ENCODE data around the gene DTX3. TPM values are rescaled to one million over a fixed set of nuclear protein-coding genes. Genes with fewer than 3 reads are reported as not detected.

Gene DTX3
- total RNA-seq, 1 donor from 2014 or later, result 18.3 TPM

- Histone ChIP-seq H3K9me3 (ENCODE audit: insufficient read depth, low read depth, low read length) (no peaks in the 10 kb centered on the region), H4K20me1 (ENCODE audit: insufficient read depth, low read length) (peaks cover 16% of the 10 kb centered on the region), H3K36me3 (ENCODE audit: insufficient read depth, low read length) (no peaks in the 10 kb centered on the region), H3K79me2 (ENCODE audit: insufficient read depth, low read length) (peaks cover 4% of the 10 kb centered on the region), H3K4me1 (ENCODE audit: insufficient read depth, low read length) (peaks cover 16% of the 10 kb centered on the region), H3K9ac (ENCODE audit: low read length) (peak within 1 kb of the TSS; percentile 71), H3K4me3 (ENCODE audit: insufficient read depth, low read depth, low read length) (peak within 1 kb of the TSS; percentile 71), H3K27me3 (ENCODE audit: insufficient read depth, low read length) (no peaks in the 10 kb centered on the region), H2AFZ (ENCODE audit: low read depth, low read length) (peak within 1 kb of the TSS; percentile 94), H3K4me2 (ENCODE audit: low read length) (peak within 1 kb of the TSS; percentile 96), H3K27ac (ENCODE audit: low read depth, low read length) (no peak within 1 kb of the TSS)
- peak; percentile 14 for DNase-seq (ENCODE audit: low read depth)
- Mint-ChIP-seq H3K36me3 (ENCODE audit: low read depth, unreplicated experiment) (peaks cover 11% of the 10 kb centered on the region), H3K27me3 (ENCODE audit: low read depth, unreplicated experiment) (no peaks in the 10 kb centered on the region), H3K4me1 (ENCODE audit: low read depth, unreplicated experiment) (peaks cover 12% of the 10 kb centered on the region), H3K9me3 (ENCODE audit: unreplicated experiment) (peaks cover 2% of the 10 kb centered on the region), H3K4me3 (ENCODE audit: unreplicated experiment) (peak within 1 kb of the TSS; percentile 96), H3K27ac (ENCODE audit: unreplicated experiment) (peak within 1 kb of the TSS; percentile 83)
- TF ChIP-seq CTCF (IDR thresholded peaks at IDR 0.05; ENCODE audit: insufficient read depth, low read depth, low read length), result no peak
- TF ChIP-seq EZH2 (IDR thresholded peaks at IDR 0.05; ENCODE audit: insufficient read depth, low read length), result no peak
- no peak for FAIRE-seq
These were observed 13.5 kb upstream of the DTX3 start, which contains the start of gene PIP4K2C for GRCh38 chr12:57590864-57591781. TSS of gene PIP4K2C (plus strand) at chr12:57591192. CDS start at chr12:57591290, 98 bp downstream.

- Mint-ChIP-seq H3K4me1 (ENCODE audit: low read depth, unreplicated experiment) (peaks cover 12% of the 10 kb centered on the region), H3K4me3 (ENCODE audit: unreplicated experiment) (peak overlapping the region; percentile 96), H3K9me3 (ENCODE audit: unreplicated experiment) (peaks cover 2% of the 10 kb centered on the region), H3K27me3 (ENCODE audit: low read depth, unreplicated experiment) (no peaks in the 10 kb centered on the region), H3K27ac (ENCODE audit: unreplicated experiment) (peak overlapping the region; percentile 83), H3K36me3 (ENCODE audit: low read depth, unreplicated experiment) (peaks cover 11% of the 10 kb centered on the region)
- peak overlapping the region; percentile 94 for H2AFZ ChIP-seq (ENCODE audit: low read depth, low read length)
- peak overlapping the region; percentile 71 for H3K9ac ChIP-seq (ENCODE audit: low read length)
- no peaks in the 10 kb centered on the region for H3K27me3 ChIP-seq (ENCODE audit: insufficient read depth, low read length)
- H4K20me1 ChIP-seq (ENCODE audit: insufficient read depth, low read length), result peaks cover 16% of the 10 kb centered on the region
- peak overlapping the region; percentile 96 for H3K4me2 ChIP-seq (ENCODE audit: low read length)
- H3K9me3 ChIP-seq (ENCODE audit: insufficient read depth, low read depth, low read length), result no peaks in the 10 kb centered on the region
- peaks cover 4% of the 10 kb centered on the region for H3K79me2 ChIP-seq (ENCODE audit: insufficient read depth, low read length)
- DNase-seq (ENCODE audit: low read depth), result no peak
- H3K4me1 ChIP-seq (ENCODE audit: insufficient read depth, low read length), result peaks cover 16% of the 10 kb centered on the region
- no peak overlapping the region for H3K27ac ChIP-seq (ENCODE audit: low read depth, low read length)
- TF ChIP-seq CTCF (IDR thresholded peaks at IDR 0.05; ENCODE audit: insufficient read depth, low read depth, low read length), result no peak
- TF ChIP-seq EZH2 (IDR thresholded peaks at IDR 0.05; ENCODE audit: insufficient read depth, low read length), result no peak
- peak overlapping the region; percentile 71 for H3K4me3 ChIP-seq (ENCODE audit: insufficient read depth, low read depth, low read length)
- H3K36me3 ChIP-seq (ENCODE audit: insufficient read depth, low read length), result peaks cover 2% of the 10 kb centered on the region
- FAIRE-seq, result no peak
These were observed 12.8 kb upstream of the DTX3 start for GRCh38 chr12:57591782-57592325.
